ENCODE data around the gene CDK14.

GRCh38 chr7:91140286-91140685, 544.2 kb downstream of the CDK14 start:
- TF ChIP-seq CTCF (IDR thresholded peaks at IDR 0.05) (no peak), POLR2A (IDR thresholded peaks at IDR 0.05) (no peak), POLR2AphosphoS5 (IDR thresholded peaks at IDR 0.05) (no peak)

Data from upper lobe of left lung (tissue), 4 donors.